ENCODE data around the gene RIOX2. TPM values are rescaled to one million over a fixed set of nuclear protein-coding genes. Genes with fewer than 3 reads are reported as not detected.

RIOX2 gene
- total RNA-seq, 2 donors from 2014 or later, result 12.5 to 13.6 TPM

DNA sequence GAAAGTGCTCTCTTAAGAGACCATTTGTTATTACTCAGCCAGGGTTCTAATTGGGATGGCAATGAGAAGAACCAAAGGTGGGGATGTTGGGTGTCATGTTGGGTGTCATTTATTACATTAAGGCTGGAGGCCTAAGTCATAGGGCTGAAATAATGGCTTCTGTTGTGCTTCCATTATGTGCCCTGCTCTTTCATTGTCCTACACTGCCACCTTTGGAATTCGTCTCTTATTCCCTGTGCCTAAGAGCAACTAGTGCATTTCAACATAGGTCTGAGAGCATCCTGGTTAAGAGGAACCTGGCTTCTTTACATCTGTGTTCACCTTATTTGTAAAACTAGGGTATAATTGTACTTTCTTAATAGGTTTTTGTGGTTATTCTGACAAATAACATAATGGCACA, 32.2 kb downstream of the RIOX2 start:
- no peaks in the 10 kb centered on the region for H3K9me3 Mint-ChIP-seq
- no peaks in the 10 kb centered on the region for H3K4me1 Mint-ChIP-seq
- no peak overlapping the region for H3K4me3 ChIP-seq (ENCODE audit: low read length)
- no peaks in the 10 kb centered on the region for H3K4me1 ChIP-seq (ENCODE audit: control insufficient read depth, insufficient read depth, low read length)
- H3K27ac ChIP-seq (ENCODE audit: low read depth, low read length), result no peak overlapping the region
- peak overlapping the region; percentile 44 for H3K27ac Mint-ChIP-seq
- no peaks in the 10 kb centered on the region for H3K27me3 ChIP-seq (ENCODE audit: control insufficient read depth, insufficient read depth, low read length, poor library complexity, severe bottlenecking)
- H3K9ac ChIP-seq (ENCODE audit: extremely low read depth, low read length, poor library complexity, severe bottlenecking), result no peak overlapping the region
- 60 to 72% methylated on average over 1 of the region's 1 CpG for WGBS, 2 experiments (ENCODE audit: insufficient coverage in 1 of 2, insufficient read length in 1 of 2)
- H3K4me3 Mint-ChIP-seq, result no peak overlapping the region
- DNase-seq, result peak; percentile 48
- peaks cover 11% of the 10 kb centered on the region for H3K36me3 Mint-ChIP-seq (ENCODE audit: low read depth)
- no peaks in the 10 kb centered on the region for H3K27me3 Mint-ChIP-seq (ENCODE audit: insufficient read depth)
- TF ChIP-seq, protein P1, sequence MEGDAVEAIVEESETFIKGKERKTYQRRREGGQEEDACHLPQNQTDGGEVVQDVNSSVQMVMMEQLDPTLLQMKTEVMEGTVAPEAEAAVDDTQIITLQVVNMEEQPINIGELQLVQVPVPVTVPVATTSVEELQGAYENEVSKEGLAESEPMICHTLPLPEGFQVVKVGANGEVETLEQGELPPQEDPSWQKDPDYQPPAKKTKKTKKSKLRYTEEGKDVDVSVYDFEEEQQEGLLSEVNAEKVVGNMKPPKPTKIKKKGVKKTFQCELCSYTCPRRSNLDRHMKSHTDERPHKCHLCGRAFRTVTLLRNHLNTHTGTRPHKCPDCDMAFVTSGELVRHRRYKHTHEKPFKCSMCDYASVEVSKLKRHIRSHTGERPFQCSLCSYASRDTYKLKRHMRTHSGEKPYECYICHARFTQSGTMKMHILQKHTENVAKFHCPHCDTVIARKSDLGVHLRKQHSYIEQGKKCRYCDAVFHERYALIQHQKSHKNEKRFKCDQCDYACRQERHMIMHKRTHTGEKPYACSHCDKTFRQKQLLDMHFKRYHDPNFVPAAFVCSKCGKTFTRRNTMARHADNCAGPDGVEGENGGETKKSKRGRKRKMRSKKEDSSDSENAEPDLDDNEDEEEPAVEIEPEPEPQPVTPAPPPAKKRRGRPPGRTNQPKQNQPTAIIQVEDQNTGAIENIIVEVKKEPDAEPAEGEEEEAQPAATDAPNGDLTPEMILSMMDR (conservative IDR thresholded peaks at IDR 0.05), result peak; percentile 68
- H3K9me3 ChIP-seq (ENCODE audit: control insufficient read depth, low read length), result no peaks in the 10 kb centered on the region
- peaks cover 25% of the 10 kb centered on the region for H3K36me3 ChIP-seq (ENCODE audit: control insufficient read depth, insufficient read depth, low read length)

DNA sequence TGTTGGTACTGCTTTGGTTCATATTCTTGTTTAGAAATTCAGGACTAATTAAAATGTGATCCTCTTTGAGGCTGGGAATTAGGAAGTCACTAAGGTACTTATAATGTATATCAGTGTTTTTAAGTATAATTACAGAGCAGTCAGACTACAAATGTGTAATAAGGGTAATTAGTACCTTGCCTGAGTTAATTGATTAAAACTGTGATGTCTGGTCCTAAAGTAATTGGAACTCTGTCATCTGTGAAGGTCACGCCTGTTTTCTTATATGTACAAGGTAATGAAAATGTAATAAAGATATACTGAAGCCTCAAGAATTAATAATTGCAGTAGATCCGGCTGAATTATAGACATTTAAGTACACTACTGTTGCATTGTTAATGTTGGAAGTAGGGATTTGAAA, 32.8 kb downstream of the RIOX2 start:
- Histone ChIP-seq H3K36me3 (ENCODE audit: control insufficient read depth, insufficient read depth, low read length) (peaks cover 21% of the 10 kb centered on the region), H3K27ac (ENCODE audit: low read depth, low read length) (no peak overlapping the region), H3K9ac (ENCODE audit: extremely low read depth, low read length, poor library complexity, severe bottlenecking) (no peak overlapping the region), H3K27me3 (ENCODE audit: control insufficient read depth, insufficient read depth, low read length, poor library complexity, severe bottlenecking) (no peaks in the 10 kb centered on the region), H3K9me3 (ENCODE audit: control insufficient read depth, low read length) (no peaks in the 10 kb centered on the region), H3K4me3 (ENCODE audit: low read length) (no peak overlapping the region), H3K4me1 (ENCODE audit: control insufficient read depth, insufficient read depth, low read length) (no peaks in the 10 kb centered on the region)
- H3K27me3 Mint-ChIP-seq (ENCODE audit: insufficient read depth), result no peaks in the 10 kb centered on the region
- no peaks in the 10 kb centered on the region for H3K9me3 Mint-ChIP-seq
- H3K4me1 Mint-ChIP-seq, result no peaks in the 10 kb centered on the region
- no peak overlapping the region for H3K4me3 Mint-ChIP-seq
- 90 to 91% methylated on average over 2 of the region's 2 CpGs for WGBS, 2 experiments (ENCODE audit: insufficient coverage in 1 of 2, insufficient read length in 1 of 2)
- peaks cover 13% of the 10 kb centered on the region for H3K36me3 Mint-ChIP-seq (ENCODE audit: low read depth)
- TF ChIP-seq, protein P1 (conservative IDR thresholded peaks at IDR 0.05), result no peak
- DNase-seq, result no peak
- no peak overlapping the region for H3K27ac Mint-ChIP-seq

DNA sequence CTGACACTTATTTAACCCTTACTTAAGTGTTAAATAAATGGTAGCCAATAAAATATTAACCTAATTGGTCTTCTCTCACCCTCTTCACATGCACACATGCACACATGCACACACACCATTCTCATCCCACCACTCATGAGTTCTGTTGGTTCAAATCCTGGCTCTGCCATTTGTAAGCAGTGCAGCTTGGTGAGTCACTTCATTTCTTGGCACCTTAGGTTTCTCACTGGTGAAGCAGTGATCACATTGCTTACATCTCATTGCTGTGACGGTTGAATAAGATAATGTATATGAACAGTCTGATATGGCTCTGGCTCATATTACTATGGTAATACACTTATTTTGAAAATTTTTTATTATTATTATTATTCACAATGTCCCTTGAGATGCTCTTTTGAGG, 33.8 kb downstream of the RIOX2 start:
- H3K36me3 ChIP-seq (ENCODE audit: control insufficient read depth, insufficient read depth, low read length), result peaks cover 13% of the 10 kb centered on the region
- H3K4me1 ChIP-seq (ENCODE audit: control insufficient read depth, insufficient read depth, low read length), result no peaks in the 10 kb centered on the region
- Mint-ChIP-seq H3K27ac (no peak overlapping the region), H3K36me3 (ENCODE audit: low read depth) (peaks cover 10% of the 10 kb centered on the region), H3K4me3 (no peak overlapping the region), H3K27me3 (ENCODE audit: insufficient read depth) (no peaks in the 10 kb centered on the region), H3K9me3 (no peaks in the 10 kb centered on the region), H3K4me1 (no peaks in the 10 kb centered on the region)
- TF ChIP-seq, protein P1 (conservative IDR thresholded peaks at IDR 0.05), result no peak
- H3K9ac ChIP-seq (ENCODE audit: extremely low read depth, low read length, poor library complexity, severe bottlenecking), result no peak overlapping the region
- H3K27me3 ChIP-seq (ENCODE audit: control insufficient read depth, insufficient read depth, low read length, poor library complexity, severe bottlenecking), result no peaks in the 10 kb centered on the region
- H3K9me3 ChIP-seq (ENCODE audit: control insufficient read depth, low read length), result no peaks in the 10 kb centered on the region
- 67% methylated on average over 1 of the region's 1 CpG; no CpG with 5 or more reads in 1 of the 2 experiments for WGBS, 2 experiments (ENCODE audit: insufficient coverage in 1 of 2, insufficient read length in 1 of 2)
- no peak overlapping the region for H3K4me3 ChIP-seq (ENCODE audit: low read length)
- no peak for DNase-seq
- H3K27ac ChIP-seq (ENCODE audit: low read depth, low read length), result no peak overlapping the region

All from endodermal cell (in vitro differentiated cells).